ENCODE measurements around the gene TCOF1.

DNA sequence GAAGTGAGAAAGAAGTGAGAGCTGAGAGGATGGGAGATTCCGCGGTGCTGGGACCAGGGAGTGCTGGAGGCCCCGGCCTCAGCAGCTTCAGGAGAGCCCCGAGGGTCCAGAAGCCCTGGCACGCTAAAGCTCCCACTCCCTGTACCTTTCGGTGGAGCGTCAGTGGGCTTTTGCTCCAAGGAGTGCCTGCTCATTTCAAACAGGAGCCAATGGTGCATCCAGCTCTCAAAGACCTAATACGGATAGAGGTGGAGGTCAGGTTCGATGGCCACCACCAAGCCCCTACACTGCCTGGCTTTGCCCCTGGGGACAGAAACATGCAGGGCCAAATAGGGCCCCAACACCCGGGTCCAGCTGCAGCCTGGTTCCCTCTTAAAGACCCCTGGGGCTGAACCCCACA, 47.0 kb downstream of the TCOF1 start:
- no peak for TF ChIP-seq CTCF (IDR thresholded peaks at IDR 0.05; ENCODE audit: insufficient read depth, low read length, poor library complexity, severe bottlenecking)
- TF ChIP-seq EZH2phosphoT487 (conservative IDR thresholded peaks at IDR 0.05; ENCODE audit: low read length): no peak

Measured in SU-DHL-6 (cell line).